Activated CD4-positive, CD25-positive, alpha-beta regulatory T cell treated with anti-CD3 and anti-CD28 coated beads, Interleukin-2, amount 50 U/mL, for 72 hours (primary cell): Measurements from ENCODE around the gene CDK5RAP3.
"Not testable (repeated sequence)": the region's sequence is repeated elsewhere in the genome, so short reads cannot be mapped to it uniquely, and the experiment has no call there.

Experiments
- DNase-seq: peaks from one replicate; pipeline ENCODE4 v3.0.0; 2021

The CDK5RAP3 gene, protein sequence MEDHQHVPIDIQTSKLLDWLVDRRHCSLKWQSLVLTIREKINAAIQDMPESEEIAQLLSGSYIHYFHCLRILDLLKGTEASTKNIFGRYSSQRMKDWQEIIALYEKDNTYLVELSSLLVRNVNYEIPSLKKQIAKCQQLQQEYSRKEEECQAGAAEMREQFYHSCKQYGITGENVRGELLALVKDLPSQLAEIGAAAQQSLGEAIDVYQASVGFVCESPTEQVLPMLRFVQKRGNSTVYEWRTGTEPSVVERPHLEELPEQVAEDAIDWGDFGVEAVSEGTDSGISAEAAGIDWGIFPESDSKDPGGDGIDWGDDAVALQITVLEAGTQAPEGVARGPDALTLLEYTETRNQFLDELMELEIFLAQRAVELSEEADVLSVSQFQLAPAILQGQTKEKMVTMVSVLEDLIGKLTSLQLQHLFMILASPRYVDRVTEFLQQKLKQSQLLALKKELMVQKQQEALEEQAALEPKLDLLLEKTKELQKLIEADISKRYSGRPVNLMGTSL

GRCh38 chr17:47970725-47971499 is at the start of gene CDK5RAP3:
TSS of gene CDK5RAP3 (plus strand) at chr17:47971113. CDS start at chr17:47971147, 34 bp downstream.
- DNase-seq, result peak; percentile 99

- DNase-seq, result no peak
Observed at GRCh38 chr17:47924785-47925677, 45.9 kb upstream of the CDK5RAP3 start.

DNA sequence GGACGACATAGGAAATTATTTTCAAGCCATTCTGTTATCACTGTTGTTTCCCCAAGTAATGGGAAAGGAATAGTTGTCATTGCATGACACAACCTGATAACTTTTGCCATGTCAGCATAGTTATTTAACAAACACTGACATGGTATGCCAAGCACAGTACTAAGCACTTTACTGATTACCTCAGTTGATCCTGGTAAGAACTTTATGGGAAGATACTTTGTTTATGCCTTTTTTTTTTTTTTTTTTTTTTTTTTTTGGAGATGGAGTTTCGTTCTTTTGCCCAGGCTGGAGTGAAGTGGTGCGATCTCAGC is 45.3 kb upstream of the CDK5RAP3 start:
- DNase-seq, result no peak

GRCh38 chr17:47927821-47928400 is 43.0 kb upstream of the CDK5RAP3 start:
- DNase-seq, result no peak

DNA sequence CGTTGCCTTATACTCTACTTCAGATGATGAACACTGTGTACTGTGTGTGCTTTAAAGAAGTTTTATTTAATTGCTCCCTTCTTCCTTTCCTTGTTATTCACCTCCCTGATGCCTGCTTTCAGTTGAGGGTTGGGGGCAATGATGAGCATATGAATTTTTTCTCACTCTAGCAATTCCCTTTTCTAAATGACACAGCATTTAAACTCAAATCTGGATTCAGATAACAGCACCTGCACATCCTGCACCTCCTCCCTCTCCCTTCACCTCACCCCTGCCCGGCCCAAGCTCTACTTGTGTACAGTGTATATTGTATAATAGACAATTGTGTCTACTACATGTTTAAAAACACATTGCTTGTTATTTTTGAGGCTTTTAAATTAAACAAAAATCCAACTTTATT is 42.5 kb upstream of the CDK5RAP3 start:
- DNase-seq, result no peak

GRCh38 chr17:47929218-47930000 is 41.5 kb upstream of the CDK5RAP3 start:
- no peak for DNase-seq

GRCh38 chr17:47931848-47932247 is 39.1 kb upstream of the CDK5RAP3 start:
- DNase-seq, result no peak

GRCh38 chr17:47934856-47935255 is 36.1 kb upstream of the CDK5RAP3 start:
- DNase-seq, result no peak

DNA sequence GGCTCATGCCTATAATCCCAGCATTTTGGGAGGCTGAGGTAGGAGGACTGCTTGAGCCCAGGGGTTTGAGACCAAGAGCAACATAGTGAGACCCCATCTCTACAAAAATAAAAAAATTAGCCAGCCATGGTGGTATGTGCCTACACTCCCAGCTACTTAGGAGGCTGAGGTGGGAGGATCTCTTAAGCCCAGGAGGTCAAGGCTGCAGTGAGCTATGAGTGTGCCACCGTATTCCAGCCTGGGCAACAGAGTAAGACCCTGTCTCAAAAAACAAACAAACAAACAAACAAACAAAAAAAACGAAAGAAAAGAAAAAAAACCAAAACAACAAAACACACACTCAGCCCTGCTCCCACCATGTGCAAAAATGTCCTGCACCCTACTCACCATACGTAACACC is 35.4 kb upstream of the CDK5RAP3 start:
- DNase-seq, result not testable (repeated sequence)

DNA sequence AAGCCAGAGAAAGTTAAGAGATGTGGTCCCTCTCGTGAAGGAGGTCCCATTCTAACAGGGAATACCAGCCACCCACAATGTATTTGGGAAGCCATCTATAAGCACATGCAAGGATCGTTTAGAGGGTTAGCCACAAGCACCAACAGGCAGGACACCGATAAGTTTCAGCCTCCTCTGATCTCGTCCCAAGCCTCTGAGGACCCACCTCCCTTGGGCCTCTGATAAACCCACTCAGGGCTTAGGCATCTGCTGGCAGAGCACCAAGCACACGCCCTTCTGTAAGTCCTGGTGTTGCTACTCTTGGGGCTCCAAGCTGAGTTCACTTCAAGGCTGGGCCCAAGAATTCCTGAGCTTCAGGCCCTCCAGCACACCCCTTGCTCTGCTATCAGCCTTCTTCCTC is 35.0 kb upstream of the CDK5RAP3 start:
- DNase-seq, result no peak

GRCh38 chr17:47937941-47938340 is 33.0 kb upstream of the CDK5RAP3 start:
- DNase-seq, result no peak

GRCh38 chr17:47941246-47942095 is 29.4 kb upstream of the CDK5RAP3 start, which contains the start of gene PNPO:
TSS of gene PNPO (plus strand) at chr17:47941571. CDS start at chr17:47941676, 105 bp downstream.
- peak; percentile 87 for DNase-seq

- no peak for DNase-seq
Observed at GRCh38 chr17:47942096-47942510, 28.8 kb upstream of the CDK5RAP3 start.

DNA sequence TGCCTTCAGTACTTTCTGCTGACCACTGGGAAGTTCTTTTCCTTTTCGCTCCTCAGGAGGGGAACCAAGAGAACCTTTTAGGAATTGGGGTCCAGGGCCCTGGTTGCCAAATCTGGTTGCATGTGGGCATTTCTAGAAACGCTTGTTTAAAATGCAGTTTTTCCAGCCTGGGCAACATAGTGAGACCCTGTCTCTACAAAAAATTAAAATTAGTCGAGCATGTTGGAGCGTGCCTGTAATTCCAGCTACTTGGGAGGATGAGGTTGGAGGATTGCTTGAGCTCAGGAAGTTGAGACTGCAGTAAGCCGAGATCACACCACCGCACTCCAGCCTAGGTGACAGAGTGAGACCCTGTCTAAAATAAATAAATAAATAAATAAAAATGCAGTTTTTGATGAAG is 28.3 kb upstream of the CDK5RAP3 start:
- DNase-seq, result no peak

DNA sequence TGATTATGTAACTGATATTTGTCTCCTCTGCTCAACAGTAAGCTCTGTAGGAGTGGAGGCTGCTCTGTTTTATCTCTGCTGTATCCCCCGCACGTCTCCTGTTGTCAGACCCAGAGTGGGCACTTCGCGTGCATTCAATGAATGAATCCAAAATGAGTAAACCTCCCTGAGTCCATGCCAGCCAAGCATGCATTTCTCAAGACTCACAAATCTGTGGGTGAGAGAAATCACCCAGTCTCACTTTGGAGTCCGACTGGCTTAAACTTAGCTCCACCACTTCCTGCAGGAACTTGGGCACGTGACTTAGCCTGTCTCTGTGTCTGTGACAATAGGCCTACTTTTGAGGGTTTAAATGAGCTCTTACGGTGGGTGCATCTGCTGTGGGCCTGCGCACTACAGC is 25.8 kb upstream of the CDK5RAP3 start:
- no peak for DNase-seq

GRCh38 chr17:47945529-47946508 is 25.1 kb upstream of the CDK5RAP3 start:
- DNase-seq, result no peak

- DNase-seq, result no peak
Observed at GRCh38 chr17:47946516-47946915, 24.4 kb upstream of the CDK5RAP3 start.

- DNase-seq, result peak; percentile 70
Observed at GRCh38 chr17:47946929-47947397, 23.9 kb upstream of the CDK5RAP3 start.

DNA sequence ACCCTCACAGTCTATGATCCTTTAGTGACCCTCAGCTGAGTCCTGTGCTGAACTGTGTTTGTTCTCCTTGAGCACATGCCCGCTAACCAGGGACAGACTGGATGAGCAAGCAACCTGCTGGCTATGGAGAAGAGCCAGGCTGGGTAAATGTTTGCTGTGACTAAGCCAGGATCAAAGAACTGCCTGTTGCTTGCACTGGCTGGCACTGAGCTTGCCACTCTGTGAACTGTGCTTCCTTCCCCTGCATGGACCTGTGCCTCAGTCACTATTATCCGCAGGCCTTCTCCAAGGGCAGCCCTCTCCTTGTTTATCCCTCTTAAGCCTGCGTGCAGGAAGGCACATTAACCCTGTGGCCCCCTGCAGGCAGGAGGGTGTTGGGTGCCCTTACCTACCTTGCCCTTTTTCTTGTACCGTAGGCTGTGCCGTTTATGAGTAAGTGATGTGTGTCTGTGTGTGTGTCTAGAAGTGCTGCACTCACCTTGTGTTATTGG is 22.2 kb upstream of the CDK5RAP3 start:
- no peak for DNase-seq
